SK-N-SH treated with all-trans-retinoic acid at 6 μM for 48 hours (cell line): Measurements from ENCODE around the gene FLOT1.

Source experiments
- ATAC-seq: fragments of 200-7000 bp; cut with Tn5 transposase; 3 replicates; pipeline ENCODE4 v1.9.1; 2020; ENCODE audit warnings: mild to moderate bottlenecking, moderate library complexity
- ARNTL ChIP-seq: fragments of 450-650 bp; formaldehyde crosslinking; IDR thresholded peaks from 2 replicates; pipeline ENCODE4 v1.5.0; 2020; ENCODE audit warnings: low read depth, mild to moderate bottlenecking, moderate library complexity, borderline replicate concordance
- CREB5 ChIP-seq: fragments of 250-450 bp; sonication (Bioruptor Pico); IDR thresholded peaks from 2 replicates; pipeline ENCODE4 v1.5.1; 2020; ENCODE audit warnings: low read depth, mild to moderate bottlenecking, moderate library complexity
- CSDC2 ChIP-seq: fragments of 250-450 bp; sonication (Bioruptor Pico); IDR thresholded peaks from 2 replicates; pipeline ENCODE4 v1.5.0; 2020; ENCODE audit warnings: mild to moderate bottlenecking, moderate library complexity
- CSRNP3 ChIP-seq: fragments of 250-450 bp; sonication (Bioruptor Pico); IDR thresholded peaks from 2 replicates; pipeline ENCODE4 v1.5.1; 2021; ENCODE audit warnings: mild to moderate bottlenecking, moderate library complexity
- ESRRG ChIP-seq: fragments of 250-450 bp; sonication (Bioruptor Pico); IDR thresholded peaks from 2 replicates; pipeline ENCODE4 v1.6.1; 2021; ENCODE audit warnings: mild to moderate bottlenecking
- GLIS3 ChIP-seq: fragments of 250-450 bp; sonication (Bioruptor Pico); IDR thresholded peaks from 2 replicates; pipeline ENCODE4 v1.5.0; 2020; ENCODE audit warnings: mild to moderate bottlenecking, moderate library complexity
- ISL1 ChIP-seq: fragments of 250-450 bp; sonication (Bioruptor Pico); IDR thresholded peaks from 2 replicates; pipeline ENCODE4 v2.1.2; 2022; ENCODE audit warnings: mild to moderate bottlenecking, moderate library complexity
- OSR1 ChIP-seq: fragments of 250-450 bp; sonication (Bioruptor Pico); IDR thresholded peaks from 2 replicates; pipeline ENCODE4 v1.8.0; 2022; ENCODE audit warnings: moderate library complexity, mild to moderate bottlenecking, inconsistent platforms
- POU6F1 ChIP-seq: fragments of 250-450 bp; sonication (Bioruptor Pico); IDR thresholded peaks from 2 replicates; pipeline ENCODE4 v1.8.0; 2021; ENCODE audit warnings: low read depth, mild to moderate bottlenecking, moderate library complexity, borderline replicate concordance
- PPARA ChIP-seq: fragments of 250-450 bp; sonication (Bioruptor Pico); IDR thresholded peaks from 2 replicates; pipeline ENCODE4 v1.5.0; 2020; ENCODE audit warnings: mild to moderate bottlenecking, borderline replicate concordance
- RARB ChIP-seq: fragments of 250-450 bp; sonication (Bioruptor Pico); IDR thresholded peaks from 2 replicates; pipeline ENCODE4 v1.8.0; 2021; ENCODE audit warnings: mild to moderate bottlenecking, moderate library complexity
- TCF4 ChIP-seq: fragments of 250-450 bp; sonication (Bioruptor Pico); IDR thresholded peaks from 2 replicates; pipeline ENCODE4 v1.8.0; 2021; ENCODE audit warnings: mild to moderate bottlenecking, moderate library complexity, borderline replicate concordance
- TOX ChIP-seq: fragments of 250-450 bp; sonication (Bioruptor Pico); IDR thresholded peaks from 2 replicates; pipeline ENCODE4 v1.8.0; 2021; ENCODE audit warnings: mild to moderate bottlenecking, moderate library complexity, borderline replicate concordance
- TSHZ2 ChIP-seq: fragments of 250-450 bp; sonication (Bioruptor Pico); IDR thresholded peaks from 2 replicates; pipeline ENCODE4 v1.5.0; 2020; ENCODE audit warnings: mild to moderate bottlenecking, moderate library complexity
- ZC3H10 ChIP-seq: fragments of 250-450 bp; sonication (Bioruptor Pico); IDR thresholded peaks from 2 replicates; pipeline ENCODE4 v1.5.1; 2021; ENCODE audit warnings: mild to moderate bottlenecking, moderate library complexity
- ZFP3 ChIP-seq: fragments of 250-450 bp; sonication (Bioruptor Pico); IDR thresholded peaks from 2 replicates; pipeline ENCODE4 v1.5.0; 2020; ENCODE audit warnings: mild to moderate bottlenecking, moderate library complexity
- ZFP30 ChIP-seq: fragments of 450-650 bp; formaldehyde crosslinking; IDR thresholded peaks from 2 replicates; pipeline ENCODE4 v1.5.0; 2022; ENCODE audit warnings: mild to moderate bottlenecking, moderate library complexity
- ZNF565 ChIP-seq: fragments of 450-650 bp; formaldehyde crosslinking; conservative IDR thresholded peaks from 2 replicates; pipeline ENCODE4 v1.5.0; 2020; ENCODE audit warnings: low read depth, mild to moderate bottlenecking, moderate library complexity
- ZNF70 ChIP-seq: fragments of 450-650 bp; formaldehyde crosslinking; IDR thresholded peaks from 2 replicates; pipeline ENCODE4 v1.5.0; 2020; ENCODE audit warnings: mild to moderate bottlenecking, moderate library complexity
- ZNF8 ChIP-seq: fragments of 450-650 bp; formaldehyde crosslinking; IDR thresholded peaks from 2 replicates; pipeline ENCODE4 v1.5.0; 2020; ENCODE audit warnings: mild to moderate bottlenecking, moderate library complexity

The FLOT1 gene

GRCh38 chr6:30763155-30763617, 20.7 kb upstream of the FLOT1 start:
- ATAC-seq: no peak
- no peak for TF ChIP-seq TSHZ2
- TF ChIP-seq, all 23 proteins: peak for 0

GRCh38 chr6:30761791-30762429, 19.4 kb upstream of the FLOT1 start:
- no peak for ATAC-seq
- TF ChIP-seq ISL1 (CRISPR knock-in tag): no peak
- no peak for TF ChIP-seq ZFP30 (CRISPR knock-in tag)
- TF ChIP-seq CREB5: no peak
- no peak for TF ChIP-seq ZFP3
- no peak for TF ChIP-seq CSRNP3 (CRISPR knock-in tag)
- no peak for TF ChIP-seq TOX (CRISPR knock-in tag)
- no peak for TF ChIP-seq TSHZ2
- TF ChIP-seq TCF4 (CRISPR knock-in tag): no peak
- TF ChIP-seq ZNF565: no peak
- no peak for TF ChIP-seq POU6F1 (CRISPR knock-in tag)
- TF ChIP-seq GLIS3 (CRISPR knock-in tag): no peak
- no peak for TF ChIP-seq ARNTL (CRISPR knock-in tag)
- TF ChIP-seq OSR1 (CRISPR knock-in tag): no peak
- TF ChIP-seq PPARA (CRISPR knock-in tag): no peak
- TF ChIP-seq ESRRG (CRISPR knock-in tag): no peak
- TF ChIP-seq CSDC2 (CRISPR knock-in tag): no peak
- no peak for TF ChIP-seq RARB (CRISPR knock-in tag)
- TF ChIP-seq ZNF8 (CRISPR knock-in tag): no peak
- no peak for TF ChIP-seq ZNF70 (CRISPR knock-in tag)
- no peak for TF ChIP-seq ZC3H10 (CRISPR knock-in tag)

- TF ChIP-seq TSHZ2: no peak
- no peak for TF ChIP-seq TCF4 (CRISPR knock-in tag)
- TF ChIP-seq ZFP3: no peak
- TF ChIP-seq POU6F1 (CRISPR knock-in tag): no peak
- no peak for TF ChIP-seq RARB (CRISPR knock-in tag)
- TF ChIP-seq ARNTL (CRISPR knock-in tag): no peak
- TF ChIP-seq TOX (CRISPR knock-in tag): no peak
- no peak for TF ChIP-seq GLIS3 (CRISPR knock-in tag)
- TF ChIP-seq ZFP30 (CRISPR knock-in tag): no peak
- no peak for TF ChIP-seq CREB5
- no peak for ATAC-seq
Measured at GRCh38 chr6:30760549-30760948, 18.1 kb upstream of the FLOT1 start.
